C4-2B (cell line): ENCODE results near the gene CBX6.
A peak's percentile ranks its signal among the peaks of the same experiment; 100 is the strongest.

ENCODE experiments used
- H3K27ac ChIP-seq: fragments of 450-650 bp; 2 replicates; pipeline ENCODE4 v1.5.1; 2017
- CTCF ChIP-seq: fragments of 450-650 bp; conservative IDR thresholded peaks from 2 replicates; pipeline ENCODE4 v1.5.1; 2017; ENCODE audit warnings: mild to moderate bottlenecking
- ZFX ChIP-seq: fragments of 450-650 bp; IDR thresholded peaks from 2 replicates; pipeline ENCODE4 v1.6.1; 2017

The CBX6 gene

GRCh38 chr22:38872831-38873248, 824 bp upstream of the CBX6 start:
- no peak for TF ChIP-seq CTCF
- no peak for TF ChIP-seq ZFX
- peak overlapping the region; percentile 77 for H3K27ac ChIP-seq

GRCh38 chr22:38871360-38872171, 450 bp downstream of the CBX6 start:
- TF ChIP-seq CTCF = no peak
- peak; percentile 70 for TF ChIP-seq ZFX
- peak overlapping the region; percentile 77 for H3K27ac ChIP-seq

- H3K27ac ChIP-seq = peak overlapping the region; percentile 77
- TF ChIP-seq ZFX = no peak
These were observed 1.1 kb downstream of the CBX6 start for GRCh38 chr22:38870791-38871359.

- TF ChIP-seq CTCF = peak; percentile 98
- TF ChIP-seq ZFX = no peak
- H3K27ac ChIP-seq = peak overlapping the region; percentile 77
These were observed 1.7 kb downstream of the CBX6 start for GRCh38 chr22:38870312-38870741.

- no peak for TF ChIP-seq ZFX
- TF ChIP-seq CTCF = no peak
- no peak overlapping the region for H3K27ac ChIP-seq
These were observed 2.4 kb downstream of the CBX6 start for GRCh38 chr22:38869663-38870062.

GRCh38 chr22:38868886-38869381, 3.1 kb downstream of the CBX6 start:
- TF ChIP-seq ZFX = no peak
- peak; percentile 96 for TF ChIP-seq CTCF
- no peak overlapping the region for H3K27ac ChIP-seq

- no peak overlapping the region for H3K27ac ChIP-seq
These were observed 3.7 kb downstream of the CBX6 start for GRCh38 chr22:38868286-38868721.

More at GRCh38 chr22:38868286-38868721, 3.7 kb downstream of the CBX6 start:
- TF ChIP-seq CTCF (no peak), ZFX (no peak)
